ENCODE data around the gene NCEH1.

- TF ChIP-seq FOXP4 (CRISPR knock-in tag; IDR thresholded peaks at IDR 0.05; ENCODE audit: borderline replicate concordance) (no peak), FOXP1 (CRISPR knock-in tag; IDR thresholded peaks at IDR 0.05) (no peak)
These were observed 83.6 kb downstream of the NCEH1 start for GRCh38 chr3:172627057-172627809.
